Fibroblast of pulmonary artery (primary cell): ENCODE measurements around the gene NEURL1.
A peak's percentile ranks its signal among the peaks of the same experiment; 100 is the strongest.

Experiments used
- DNase-seq: peaks from one replicate; pipeline ENCODE4 v3.0.0-alpha.2; 2010; ENCODE audit warnings: low read depth
- H3K4me3 ChIP-seq: replicated peaks from 2 replicates; pipeline ENCODE4 v1.5.1; 2011; ENCODE audit warnings: low read depth, mild to moderate bottlenecking, control low read depth, low read length, moderate library complexity
- CTCF ChIP-seq: IDR thresholded peaks from 2 replicates; pipeline ENCODE4 v1.5.1; 2011; ENCODE audit warnings: mild to moderate bottlenecking, control low read depth, low read length, inconsistent platforms; ENCODE audit errors: missing control alignments

The NEURL1 gene

DNA sequence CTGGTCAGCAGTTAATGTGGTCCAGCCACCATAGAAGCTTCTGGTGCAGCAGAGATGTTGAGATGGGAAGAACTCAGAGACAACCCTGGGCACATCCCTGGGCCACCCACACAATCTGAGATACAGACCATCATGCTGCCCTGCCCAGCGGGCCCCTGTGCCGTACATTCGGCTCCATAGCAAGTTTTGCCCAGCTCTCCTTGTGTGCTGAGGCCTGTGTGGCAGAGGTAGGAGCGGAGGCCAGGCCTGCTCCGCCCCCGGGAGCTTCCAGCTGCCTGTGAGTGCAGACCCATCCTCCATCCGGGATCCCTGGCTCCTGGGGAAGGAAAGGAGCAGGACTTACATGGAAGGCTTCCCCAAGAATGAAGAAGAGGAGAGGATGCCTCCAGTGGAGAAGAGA, 140.3 kb downstream of the NEURL1 start:
- H3K4me3 ChIP-seq = no peak overlapping the region
- DNase-seq = no peak
- TF ChIP-seq CTCF = no peak

GRCh38 chr10:103635580-103635979, 142.1 kb downstream of the NEURL1 start:
- no peak for TF ChIP-seq CTCF
- no peak for DNase-seq
- H3K4me3 ChIP-seq = no peak overlapping the region

GRCh38 chr10:103636492-103636891, 143.0 kb downstream of the NEURL1 start:
- no peak for TF ChIP-seq CTCF
- no peak for DNase-seq
- no peak overlapping the region for H3K4me3 ChIP-seq

- no peak for DNase-seq
- no peak for TF ChIP-seq CTCF
- no peak overlapping the region for H3K4me3 ChIP-seq
These were observed 143.5 kb downstream of the NEURL1 start for GRCh38 chr10:103637011-103637410.

- DNase-seq = peak; percentile 61
- TF ChIP-seq CTCF = no peak
- no peak overlapping the region for H3K4me3 ChIP-seq
These were observed 144.5 kb downstream of the NEURL1 start for GRCh38 chr10:103637927-103638557.

DNA sequence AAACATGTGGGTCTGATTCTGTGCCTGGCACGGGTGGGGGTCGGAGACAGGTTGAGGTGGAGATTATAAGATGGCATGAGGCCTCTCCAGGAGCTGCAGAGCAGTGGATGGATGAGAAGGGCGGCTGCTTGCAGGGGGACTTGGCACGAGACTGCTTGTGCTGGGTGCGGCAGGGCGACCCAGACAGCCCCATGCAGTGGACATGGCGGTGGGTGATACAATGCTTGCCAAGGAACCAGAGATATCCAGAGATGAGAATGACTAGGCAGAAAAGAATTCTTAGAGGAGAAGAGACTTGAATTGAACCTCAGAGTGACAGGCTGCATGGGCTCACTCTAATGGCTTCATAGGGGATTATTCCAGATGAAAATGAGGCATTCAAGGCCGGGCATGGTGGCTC, 145.4 kb downstream of the NEURL1 start:
- H3K4me3 ChIP-seq = no peak overlapping the region
- DNase-seq = no peak
- TF ChIP-seq CTCF = no peak
